Measurements from ENCODE around the gene PDIA6. TPM values are rescaled to one million over a fixed set of nuclear protein-coding genes. Genes with fewer than 3 reads are reported as not detected.
"Not testable (repeated sequence)": the region's sequence is repeated elsewhere in the genome, so short reads cannot be mapped to it uniquely, and the experiment has no call there.

Gene PDIA6
- total and polyA plus RNA-seq, 2 donors (not counting 1 experiment from before 2014, with no cell fraction given), result 23.8 to 53.8 TPM

- H3K27me3 Mint-ChIP-seq, result no peaks in the 10 kb centered on the region
- H3K79me2 ChIP-seq (ENCODE audit: control insufficient read depth, insufficient read depth, low read length), result peaks cover 79% of the 10 kb centered on the region
- H3K9ac ChIP-seq (ENCODE audit: low read length), result no peak overlapping the region
- H3K4me3 ChIP-seq (ENCODE audit: control extremely low read depth in 1 of 5, extremely low read depth in 1 of 5, insufficient read depth in 1 of 5, low read depth in 2 of 5, low read length in 4 of 5), result no peak overlapping the region
- DNase-seq (no peak), ATAC-seq (ENCODE audit: low read depth) (no peak)
- H3K4me1 ChIP-seq (ENCODE audit: control insufficient read depth in 2 of 2, insufficient read depth in 2 of 2, low read length in 2 of 2), result peaks cover 36% of the 10 kb centered on the region in 2 donors
- no peak overlapping the region for H2AFZ ChIP-seq (ENCODE audit: insufficient read depth, low read depth, low read length, poor library complexity, severe bottlenecking)
- H3K4me2 ChIP-seq (replicated peaks; ENCODE audit: low read depth, low read length, poor library complexity, severe bottlenecking), result no peak overlapping the region
- H3K27ac ChIP-seq (ENCODE audit: low read length in 2 of 2), result peak overlapping the region in 1 of 2 donors; percentile 30
- H3K9me3 ChIP-seq (ENCODE audit: control extremely low read depth in 1 of 3, control insufficient read depth in 2 of 3, insufficient read depth in 1 of 3, low read length in 2 of 3), result peaks cover 0 to 3% (median 0%) of the 10 kb centered on the region in 3 donors
- no peak overlapping the region for H3K4me3 Mint-ChIP-seq
- H3K36me3 ChIP-seq (replicated peaks in 1 of 2; ENCODE audit: control extremely low read depth in 1 of 2, control insufficient read depth in 1 of 2, extremely low read depth in 1 of 2, insufficient read depth in 2 of 2, low read length in 1 of 2), result peaks cover 7 to 18% of the 10 kb centered on the region in 2 experiments
- ChIA-PET CTCF (interaction anchor here (1.2 kb wide), 1 partner anchor 26 kb away, joined by 3 read pairs; no protein-coding TSS in a partner anchor), POLR2A (no interaction called here)
- peaks cover 57% of the 10 kb centered on the region for H3K4me1 Mint-ChIP-seq
- WGBS (ENCODE audit: insufficient coverage), result no CpG with 5 or more reads among the region's 3 CpGs
- no peak overlapping the region for H3K27ac Mint-ChIP-seq
- no peaks in the 10 kb centered on the region for H3K27me3 ChIP-seq (replicated peaks in 1 of 4; ENCODE audit: control extremely low read depth in 1 of 4, control insufficient read depth in 3 of 4, insufficient read depth in 4 of 4, low read length in 3 of 4)
- peaks cover 40% of the 10 kb centered on the region for H4K20me1 ChIP-seq (ENCODE audit: control insufficient read depth, insufficient read depth, low read length, poor library complexity, severe bottlenecking)
- TF ChIP-seq EZH2 (IDR thresholded peaks at IDR 0.05; ENCODE audit: borderline replicate concordance, insufficient read depth, low read depth, low read length, poor library complexity, severe bottlenecking), result no peak
- no peak for TF ChIP-seq CTCF (IDR thresholded peaks at IDR 0.05)
- intact Hi-C loops (cut with micrococcal nuclease), result no loop called here
- H3K9me3 Mint-ChIP-seq (ENCODE audit: insufficient read depth), result no peaks in the 10 kb centered on the region
Measured at GRCh38 chr2:10806543-10806942, 6.0 kb downstream of the PDIA6 start.

GRCh38 chr2:10805990-10806389 lies 6.6 kb downstream of the PDIA6 start:
- H2AFZ ChIP-seq (ENCODE audit: insufficient read depth, low read depth, low read length, poor library complexity, severe bottlenecking); H3K4me2 ChIP-seq (replicated peaks; ENCODE audit: low read depth, low read length, poor library complexity, severe bottlenecking); H3K27me3 ChIP-seq (replicated peaks in 1 of 4; ENCODE audit: control extremely low read depth in 1 of 4, control insufficient read depth in 3 of 4, insufficient read depth in 4 of 4, low read length in 3 of 4); DNase-seq; H3K9me3 Mint-ChIP-seq (ENCODE audit: insufficient read depth); H3K4me3 Mint-ChIP-seq; H3K27ac ChIP-seq (ENCODE audit: low read length in 2 of 2); H3K27me3 Mint-ChIP-seq; H3K9ac ChIP-seq (ENCODE audit: low read length); H3K27ac Mint-ChIP-seq; POLR2A ChIA-PET; H3K4me3 ChIP-seq (ENCODE audit: control extremely low read depth in 1 of 5, extremely low read depth in 1 of 5, insufficient read depth in 1 of 5, low read depth in 2 of 5, low read length in 4 of 5); H3K9me3 ChIP-seq (ENCODE audit: control extremely low read depth in 1 of 3, control insufficient read depth in 2 of 3, insufficient read depth in 1 of 3, low read length in 2 of 3); intact Hi-C loops (cut with micrococcal nuclease); ATAC-seq (ENCODE audit: low read depth): not testable (repeated sequence)
- Histone ChIP-seq H3K36me3 (replicated peaks in 1 of 2; ENCODE audit: control extremely low read depth in 1 of 2, control insufficient read depth in 1 of 2, extremely low read depth in 1 of 2, insufficient read depth in 2 of 2, low read length in 1 of 2) (peaks cover 7 to 24% of the 10 kb centered on the region in 2 experiments), H3K79me2 (ENCODE audit: control insufficient read depth, insufficient read depth, low read length) (peaks cover 79% of the 10 kb centered on the region), H4K20me1 (ENCODE audit: control insufficient read depth, insufficient read depth, low read length, poor library complexity, severe bottlenecking) (peaks cover 45% of the 10 kb centered on the region), H3K4me1 (ENCODE audit: control insufficient read depth in 2 of 2, insufficient read depth in 2 of 2, low read length in 2 of 2) (peaks cover 30% of the 10 kb centered on the region in 2 donors)
- WGBS (ENCODE audit: insufficient coverage), result 91% methylated on average over 4 of the region's 6 CpGs
- CTCF ChIA-PET, result interaction anchor here (1.2 kb wide), 1 partner anchor 27 kb away, joined by 3 read pairs; no protein-coding TSS in a partner anchor
- H3K4me1 Mint-ChIP-seq, result peaks cover 51% of the 10 kb centered on the region

All from B cell (primary cell).